GM12865 (cell line): ENCODE measurements around the gene LRRN2.
"Not testable (repeated sequence)": the region's sequence is repeated elsewhere in the genome, so short reads cannot be mapped to it uniquely, and the experiment has no call there.

Experiments used
- DNase-seq: peaks from one replicate; pipeline ENCODE4 v3.0.0; 2010; ENCODE audit warnings: low read depth
- H3K4me3 ChIP-seq: 2 replicates; pipeline ENCODE4 v1.5.1; 2011; ENCODE audit warnings: mild to moderate bottlenecking, low read depth, low read length, control low read depth
- CTCF ChIP-seq: IDR thresholded peaks from 2 replicates; pipeline ENCODE4 v1.5.1; 2011; ENCODE audit warnings: low read length, control low read depth, low read depth, inconsistent platforms; ENCODE audit not compliant: insufficient read depth; ENCODE audit errors: missing control alignments

The LRRN2 gene

GRCh38 chr1:204634260-204634910 lies 51.2 kb downstream of the LRRN2 start:
- no peak for DNase-seq
- H3K4me3 ChIP-seq, result no peak overlapping the region
- no peak for TF ChIP-seq CTCF

GRCh38 chr1:204633665-204634064 lies 51.9 kb downstream of the LRRN2 start:
- no peak for TF ChIP-seq CTCF
- no peak for DNase-seq
- H3K4me3 ChIP-seq, result no peak overlapping the region

GRCh38 chr1:204630132-204630905 lies 55.2 kb downstream of the LRRN2 start:
- no peak for TF ChIP-seq CTCF
- H3K4me3 ChIP-seq, result no peak overlapping the region
- no peak for DNase-seq

- DNase-seq, H3K4me3 ChIP-seq: not testable (repeated sequence)
Measured at GRCh38 chr1:204629459-204629858, 56.1 kb downstream of the LRRN2 start.

GRCh38 chr1:204628868-204629267 lies 56.7 kb downstream of the LRRN2 start:
- no peak for DNase-seq
- H3K4me3 ChIP-seq, result no peak overlapping the region
- TF ChIP-seq CTCF, result no peak

- TF ChIP-seq CTCF, result no peak
- H3K4me3 ChIP-seq, result no peak overlapping the region
- no peak for DNase-seq
Measured at GRCh38 chr1:204627436-204627835, 58.1 kb downstream of the LRRN2 start.

GRCh38 chr1:204626381-204626780 lies 59.2 kb downstream of the LRRN2 start:
- DNase-seq, result no peak
- TF ChIP-seq CTCF, result no peak

More at GRCh38 chr1:204626381-204626780, 59.2 kb downstream of the LRRN2 start:
- no peak overlapping the region for H3K4me3 ChIP-seq
